ENCODE data around the gene ZC3H11A.
"Not testable (repeated sequence)": the region's sequence is repeated elsewhere in the genome, so short reads cannot be mapped to it uniquely, and the experiment has no call there.

ZC3H11A gene

DNA sequence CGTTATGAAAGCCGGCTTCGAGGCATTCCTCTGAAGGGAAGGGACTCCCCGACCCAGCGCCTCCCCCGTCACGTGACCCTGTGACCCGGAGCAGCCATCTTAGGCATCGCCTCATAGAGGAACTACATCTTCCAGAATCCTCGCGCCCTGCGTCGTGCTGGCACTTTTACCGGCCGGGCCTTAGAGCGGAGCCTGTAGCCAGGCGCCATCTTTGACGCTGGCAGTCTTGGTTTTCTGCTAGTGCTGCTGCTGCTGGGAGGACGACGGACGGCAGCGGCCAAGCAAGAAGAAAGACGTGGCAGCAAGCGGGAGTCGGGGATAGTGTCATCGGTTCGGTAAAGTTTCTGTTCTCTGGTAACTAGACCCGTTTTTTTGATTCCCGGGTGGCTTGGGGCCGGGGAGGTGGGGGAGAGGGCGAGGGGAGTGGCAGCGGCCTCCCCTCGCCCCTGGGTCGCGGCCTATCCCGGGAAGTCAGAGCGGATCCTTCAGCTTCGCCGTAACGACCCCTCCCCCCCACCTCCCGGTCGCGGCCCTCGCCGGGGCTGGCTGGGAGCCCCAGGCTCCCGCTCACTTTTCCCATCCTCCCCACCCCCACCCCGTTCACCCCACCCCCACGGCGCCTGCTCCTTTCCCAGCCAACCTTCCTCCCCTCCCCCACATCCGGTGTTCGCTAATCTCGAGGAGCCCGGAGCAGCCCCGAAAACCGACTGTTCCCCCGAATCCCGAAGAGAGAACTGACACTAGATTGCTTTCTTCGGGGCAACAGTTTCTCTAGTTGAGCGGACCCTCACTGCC, at the start of gene ZC3H11A, which contains the start of gene ZBED6:
ZC3H11A (plus strand) TSS at position 183 of the 795 bp plus-strand sequence. CDS start 21,448 bp downstream, outside the sequence.
ZBED6 (plus strand) TSS at position 183 of the 795 bp plus-strand sequence. CDS start 1,900 bp downstream, outside the sequence.
- DNase-seq (ENCODE audit: low read depth), result peak; percentile 96

DNA sequence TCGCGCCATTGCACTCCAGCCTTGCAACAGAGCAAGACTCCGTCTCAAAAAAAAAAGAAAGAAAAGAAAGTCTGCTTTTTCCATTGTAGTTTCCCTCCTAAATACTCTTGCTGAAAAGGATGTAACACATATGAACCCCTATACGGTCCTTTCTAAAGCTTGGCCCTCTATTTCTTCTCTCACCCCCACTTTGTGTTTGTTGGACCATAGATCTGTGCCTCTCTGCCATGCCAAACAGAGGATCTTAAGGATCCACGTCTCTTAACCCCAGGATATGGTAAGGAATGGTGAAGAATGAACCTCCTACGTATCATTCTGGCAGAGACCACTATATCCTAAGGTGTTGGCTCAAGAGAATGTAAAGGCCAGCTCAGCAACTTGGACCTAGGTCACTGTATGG, 49.1 kb upstream of the ZC3H11A start:
- no peak for DNase-seq (ENCODE audit: low read depth)

DNA sequence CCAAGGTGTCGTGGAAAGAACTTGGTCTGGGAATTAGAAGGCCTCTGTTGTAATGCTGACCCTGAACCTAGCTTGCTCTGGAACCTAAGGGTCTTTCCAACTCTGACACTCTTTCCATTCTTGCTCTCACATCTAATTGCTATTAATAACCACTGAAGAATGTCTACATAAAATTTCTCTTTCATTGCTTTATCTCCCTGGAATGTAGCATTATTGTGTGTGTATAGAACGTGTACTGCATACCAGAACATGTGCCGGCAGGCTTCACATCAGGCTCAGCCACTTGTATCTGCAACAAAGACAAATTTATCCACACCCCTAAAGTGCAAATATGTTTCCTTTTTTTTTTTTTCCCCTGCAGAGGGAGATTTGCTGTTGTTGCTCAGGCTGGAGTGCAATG, 44.4 kb upstream of the ZC3H11A start:
- DNase-seq (ENCODE audit: low read depth), result no peak

DNA sequence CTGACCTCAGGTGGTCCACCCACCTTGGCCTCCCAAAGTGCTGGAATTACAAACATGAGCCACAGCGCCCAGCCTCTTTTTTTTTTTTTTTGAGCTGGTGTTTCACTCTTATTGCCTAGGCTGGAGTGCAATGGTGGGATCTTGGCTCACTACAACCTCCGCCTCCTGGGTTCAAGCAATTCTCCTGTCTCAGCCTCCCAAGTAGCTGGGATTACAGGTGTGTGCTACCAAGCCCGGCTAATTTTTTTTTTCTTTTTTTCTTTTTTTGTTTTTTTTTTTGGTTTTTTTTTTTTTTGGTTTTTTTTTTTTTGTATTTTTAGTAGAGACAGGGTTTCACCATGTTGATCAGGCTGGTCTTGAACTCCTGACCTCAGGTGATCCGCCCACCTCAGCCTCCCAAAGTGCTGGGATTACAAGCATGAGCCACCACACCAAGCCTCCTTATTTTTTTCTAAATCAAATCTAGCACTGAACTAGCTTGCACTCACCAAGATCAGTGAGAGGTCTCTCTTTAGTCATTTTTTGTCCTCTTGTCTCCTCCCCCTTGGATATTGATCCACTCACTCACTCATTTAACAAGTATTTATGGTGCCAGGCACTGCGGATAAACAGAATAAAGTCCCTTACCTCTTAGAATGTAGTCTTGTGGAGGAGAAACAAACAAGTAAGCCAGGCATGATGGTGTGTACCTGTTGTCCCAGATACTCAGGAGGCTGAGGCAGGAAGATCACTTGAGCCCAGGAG, 43.6 kb upstream of the ZC3H11A start:
- DNase-seq (ENCODE audit: low read depth), result not testable (repeated sequence)

DNA sequence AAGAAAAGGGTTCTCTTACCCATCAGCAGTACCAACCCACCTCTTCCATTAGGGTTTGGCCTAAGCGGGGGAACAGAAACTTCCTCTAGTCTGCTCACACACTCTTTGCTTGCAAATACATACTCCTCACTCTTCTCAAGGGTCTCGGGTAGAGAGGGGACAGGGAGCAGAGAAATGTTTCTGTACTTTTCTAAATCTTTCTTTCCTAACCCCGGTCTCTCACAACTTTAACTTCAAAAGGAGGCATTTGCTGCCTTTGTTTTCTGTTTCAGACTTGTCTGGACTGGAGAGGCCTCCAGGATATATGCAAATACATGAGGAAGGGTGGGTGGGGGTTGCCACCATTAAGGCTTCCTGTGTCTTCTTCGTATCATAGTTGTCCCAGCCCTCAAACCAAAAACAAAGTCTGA, 41.0 kb upstream of the ZC3H11A start:
- DNase-seq (ENCODE audit: low read depth), result no peak

DNA sequence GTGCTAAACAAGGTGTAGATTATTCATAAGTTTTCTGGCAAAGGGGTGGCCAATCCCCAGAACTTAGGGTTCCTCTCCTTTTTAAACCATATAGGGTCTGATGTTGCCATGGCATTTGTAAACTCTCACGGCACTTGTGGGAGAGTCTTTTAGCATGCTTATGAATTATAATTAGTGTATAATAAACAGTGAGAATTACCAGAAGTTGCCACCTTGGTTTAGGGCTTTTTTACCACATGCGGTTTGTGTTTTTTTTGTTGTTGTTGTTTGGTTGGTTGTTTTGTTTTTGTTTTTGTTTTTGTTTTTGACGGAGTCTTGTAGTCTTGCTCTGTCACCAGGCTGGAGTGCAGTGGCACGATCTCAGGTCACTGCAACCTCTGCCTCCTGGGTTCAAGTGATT, 39.4 kb upstream of the ZC3H11A start:
- DNase-seq (ENCODE audit: low read depth), result no peak

DNA sequence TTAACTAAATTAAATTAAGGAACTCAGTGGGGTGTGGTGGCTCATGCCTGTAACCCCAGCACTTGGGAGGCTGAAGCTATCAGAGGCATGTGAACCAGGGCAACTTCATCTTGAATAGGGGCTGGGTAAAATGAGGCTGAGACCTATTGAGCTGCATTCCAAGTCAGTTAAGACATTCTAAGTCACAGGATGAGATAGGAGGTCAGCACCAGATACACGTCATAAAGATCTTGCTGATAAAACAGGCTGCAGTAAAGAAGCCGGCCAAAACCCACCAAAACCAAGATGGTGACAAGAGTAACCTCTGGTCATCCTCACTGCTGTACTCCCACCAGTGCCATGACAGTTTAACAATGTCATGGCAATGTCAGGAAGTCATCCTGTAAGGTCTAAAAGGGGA, 36.7 kb upstream of the ZC3H11A start:
- DNase-seq (ENCODE audit: low read depth), result not testable (repeated sequence)

DNA sequence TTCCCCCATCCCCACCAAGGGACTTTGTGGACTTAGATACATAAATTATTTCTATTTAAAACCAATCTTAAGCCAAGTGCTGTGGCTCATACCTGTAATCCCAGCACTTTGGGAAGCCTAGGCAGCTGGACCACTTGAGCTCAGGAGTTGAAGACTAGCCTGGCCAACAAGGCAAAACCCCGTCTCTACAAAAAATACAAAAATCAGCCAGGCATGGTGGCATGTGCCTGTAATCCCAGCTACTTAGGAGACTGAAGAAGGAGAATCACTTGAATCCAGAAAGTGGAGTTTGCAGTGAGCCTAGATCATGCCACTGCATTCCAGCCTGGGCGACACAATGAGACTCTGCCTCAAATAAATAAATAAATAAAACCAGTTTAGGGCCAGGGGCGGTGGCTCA, 34.9 kb upstream of the ZC3H11A start:
- DNase-seq (ENCODE audit: low read depth), result no peak

DNA sequence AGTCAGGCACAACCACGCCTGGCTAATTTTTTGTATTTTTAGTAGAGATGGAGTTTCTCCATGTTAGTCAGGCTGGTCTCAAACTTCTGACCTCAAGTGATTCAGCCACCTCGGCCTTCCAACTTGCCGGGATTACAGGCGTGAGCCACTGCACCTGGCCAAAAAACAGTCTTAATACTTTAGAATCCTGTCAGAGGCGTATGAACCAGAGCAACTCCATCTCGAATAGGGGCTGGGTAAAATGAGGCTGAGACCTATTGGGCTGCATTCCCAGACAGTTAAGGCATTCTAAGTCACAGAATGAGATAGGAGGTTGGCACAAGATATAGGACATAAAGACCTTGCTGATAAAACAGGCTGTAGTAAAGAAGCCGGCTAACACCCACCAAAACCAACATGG, 33.5 kb upstream of the ZC3H11A start:
- DNase-seq (ENCODE audit: low read depth), result not testable (repeated sequence)

DNA sequence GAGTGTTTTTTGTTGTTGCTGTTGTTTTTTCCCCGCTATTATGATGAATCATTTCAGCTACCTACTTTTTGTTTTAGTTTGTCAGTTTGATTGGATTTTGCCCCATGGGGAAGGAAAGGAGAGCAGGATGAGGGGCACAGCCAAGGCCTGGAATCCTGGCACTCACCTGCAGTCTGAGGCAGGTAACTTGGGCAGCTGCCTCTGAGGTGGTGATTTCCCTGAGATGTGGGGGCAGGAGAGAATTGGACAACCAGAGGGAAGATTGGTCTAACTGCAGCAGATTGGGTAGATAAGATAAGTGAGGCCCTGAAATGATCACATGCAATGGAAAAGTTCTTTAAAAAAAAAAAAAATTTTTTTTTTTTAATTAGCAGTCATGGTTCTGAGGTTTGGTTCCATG, 31.9 kb upstream of the ZC3H11A start:
- no peak for DNase-seq (ENCODE audit: low read depth)

DNA sequence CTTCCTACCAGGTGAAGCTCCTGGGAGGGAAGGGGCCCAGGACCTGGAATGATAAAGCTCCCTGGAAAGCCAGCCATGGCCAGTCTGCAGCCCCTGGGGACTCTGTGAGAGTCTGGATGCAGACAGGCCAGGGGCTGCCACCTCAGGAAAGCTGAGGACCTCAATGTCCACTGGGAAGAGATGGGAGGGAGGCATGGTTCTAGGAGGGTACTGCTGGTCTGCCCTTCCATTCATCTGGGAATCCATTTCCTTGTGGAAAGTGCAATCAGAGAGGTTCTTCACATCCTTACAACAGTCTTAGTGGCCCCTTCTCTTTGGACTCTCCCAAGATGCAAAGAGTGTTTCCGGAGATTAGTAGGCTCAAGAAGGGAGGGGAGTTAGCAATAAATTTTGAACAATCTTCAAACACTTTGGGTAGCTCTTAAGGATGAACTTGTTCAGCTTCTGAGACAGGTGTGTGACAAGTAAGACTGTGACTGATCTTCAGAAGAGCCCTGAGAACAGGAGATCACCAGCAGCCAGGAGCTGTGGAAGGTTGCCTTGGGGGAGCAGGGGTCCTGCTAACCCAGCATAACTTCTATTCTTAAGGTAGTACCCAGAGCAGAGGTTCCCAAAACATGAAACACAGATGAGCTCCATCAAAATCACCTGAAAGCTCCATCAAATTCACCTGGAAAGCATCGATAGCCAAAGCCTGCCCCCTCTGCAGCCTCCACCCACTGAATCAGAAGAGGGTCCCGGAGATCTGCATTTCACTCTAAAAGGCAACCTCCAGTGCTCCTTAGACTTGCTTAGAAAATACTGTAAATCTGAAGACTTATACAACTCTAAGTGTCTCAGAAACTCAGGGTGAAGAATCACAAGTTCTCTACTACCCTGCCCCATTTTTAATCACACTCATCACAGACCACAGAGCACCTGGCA, 31.1 kb upstream of the ZC3H11A start:
- DNase-seq (ENCODE audit: low read depth), result no peak

DNA sequence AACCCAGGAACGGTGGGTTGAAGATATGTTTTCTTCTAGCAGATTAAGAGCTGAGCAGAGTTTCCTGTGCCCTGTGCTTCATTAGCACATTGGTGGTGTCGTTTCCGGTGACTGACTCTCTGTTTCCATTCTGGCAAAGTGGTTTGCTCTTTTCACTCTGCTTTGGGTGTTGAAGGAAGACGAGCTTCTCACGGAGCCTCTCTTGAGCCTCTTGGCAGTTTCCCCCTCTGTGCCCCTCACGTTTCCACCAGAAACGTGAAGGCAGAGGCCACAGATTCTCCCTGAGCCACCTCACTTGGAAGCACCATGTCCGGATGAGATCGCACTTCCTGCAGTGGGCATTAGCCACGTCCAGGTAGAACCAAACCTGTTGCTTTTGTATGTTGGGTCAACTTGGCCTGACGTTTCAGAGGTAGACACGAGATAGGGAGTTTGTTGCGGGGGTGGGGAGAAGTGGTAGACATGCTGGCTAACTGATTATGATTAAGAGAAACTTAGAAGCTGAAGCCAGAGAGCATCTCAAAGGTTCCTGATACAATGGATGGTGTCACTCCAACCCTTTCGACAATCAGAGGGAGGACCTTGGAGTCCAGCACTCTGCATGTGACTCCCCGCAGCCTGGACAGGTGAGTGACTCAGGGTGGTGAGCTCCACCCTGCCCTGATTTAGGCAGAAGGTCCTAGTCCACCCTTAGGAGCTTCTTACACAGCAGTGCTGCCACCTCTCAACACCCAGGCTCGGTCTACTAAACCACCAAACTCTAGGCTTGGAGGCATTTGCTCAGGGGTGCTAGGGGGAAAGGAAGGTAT, 30.2 kb upstream of the ZC3H11A start, which contains the start of gene LAX1:
LAX1 (plus strand) TSS at position 155 of the 809 bp plus-strand sequence; CDS start at position 538, 383 bp downstream.
- DNase-seq (ENCODE audit: low read depth), result peak; percentile 60

DNA sequence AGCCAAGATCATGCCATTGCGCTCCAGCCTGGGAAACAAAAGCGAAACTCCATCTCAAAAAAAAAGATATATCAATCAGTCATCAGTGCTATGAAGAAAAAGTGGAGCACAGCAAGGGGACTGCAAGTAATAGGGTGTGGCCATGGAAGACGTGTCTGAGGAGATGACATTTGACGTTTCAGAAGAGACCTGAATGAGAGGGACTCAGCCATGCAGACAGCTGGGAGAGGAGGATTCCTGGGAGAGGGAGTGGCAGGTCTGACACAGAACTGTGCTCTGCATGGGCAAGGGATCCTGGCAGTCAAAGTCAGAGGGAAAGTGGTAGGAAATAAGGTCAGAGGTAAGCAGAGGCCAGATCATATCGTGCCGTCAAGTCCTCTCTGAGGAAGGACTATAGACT, 27.2 kb upstream of the ZC3H11A start:
- no peak for DNase-seq (ENCODE audit: low read depth)

DNA sequence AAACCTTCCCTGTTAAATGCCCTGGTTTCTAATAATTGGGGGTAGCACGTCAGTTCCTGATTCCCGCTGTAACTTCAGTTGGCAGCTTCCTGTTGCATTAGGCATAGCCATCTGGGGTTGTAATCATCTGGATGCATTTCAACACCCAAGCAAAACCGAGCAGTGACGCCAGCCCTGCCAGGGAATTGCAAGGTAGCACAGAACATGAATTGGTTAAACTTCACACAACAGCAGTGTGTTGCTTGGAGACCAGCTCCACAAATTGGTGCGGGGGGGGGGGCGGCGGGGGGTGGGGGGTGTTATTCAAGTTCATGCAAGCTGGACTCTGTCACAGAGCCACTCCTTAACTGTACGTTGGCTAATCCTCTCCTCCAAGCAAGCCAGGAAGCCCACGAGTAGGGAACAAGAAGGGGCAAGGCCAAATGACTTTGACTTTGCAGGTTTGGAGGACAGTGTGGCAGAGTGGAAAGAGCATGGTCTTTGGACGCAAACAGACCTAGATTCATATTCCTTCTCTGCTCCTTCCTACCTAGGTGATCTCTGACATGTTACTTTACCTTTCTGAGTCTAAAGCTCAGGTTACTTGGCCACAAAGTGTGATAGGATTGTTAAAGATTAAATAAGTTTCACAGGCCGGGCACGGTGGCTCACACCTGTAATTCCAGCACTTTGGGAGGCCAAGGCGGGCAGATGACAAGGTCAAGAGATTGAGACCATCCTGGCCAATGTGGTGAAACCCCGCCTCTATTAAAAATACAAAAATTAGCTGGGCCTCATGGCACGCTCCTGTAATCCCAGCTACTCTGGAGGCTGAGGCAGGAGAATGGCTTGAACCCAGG, 25.7 kb upstream of the ZC3H11A start:
- DNase-seq (ENCODE audit: low read depth), result no peak

DNA sequence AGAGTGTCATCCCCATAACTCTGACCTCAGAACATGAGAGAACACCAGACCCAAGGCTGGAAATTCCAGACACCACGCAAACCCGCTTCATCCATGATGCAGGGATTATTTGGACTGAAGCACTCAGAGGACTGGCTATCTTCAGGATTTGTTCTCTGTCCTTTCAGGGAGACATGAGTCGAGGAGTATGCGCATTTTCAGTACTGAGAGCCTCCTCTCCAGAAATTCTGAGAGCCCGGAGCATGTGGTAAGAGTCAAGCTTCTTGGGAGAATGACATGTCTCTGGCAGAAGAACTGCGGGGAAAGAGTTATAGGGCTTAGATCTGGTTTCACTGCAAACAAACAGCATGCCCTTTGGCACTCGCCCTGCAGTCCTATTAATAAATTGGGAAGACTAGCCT, 23.5 kb upstream of the ZC3H11A start:
- no peak for DNase-seq (ENCODE audit: low read depth)

DNA sequence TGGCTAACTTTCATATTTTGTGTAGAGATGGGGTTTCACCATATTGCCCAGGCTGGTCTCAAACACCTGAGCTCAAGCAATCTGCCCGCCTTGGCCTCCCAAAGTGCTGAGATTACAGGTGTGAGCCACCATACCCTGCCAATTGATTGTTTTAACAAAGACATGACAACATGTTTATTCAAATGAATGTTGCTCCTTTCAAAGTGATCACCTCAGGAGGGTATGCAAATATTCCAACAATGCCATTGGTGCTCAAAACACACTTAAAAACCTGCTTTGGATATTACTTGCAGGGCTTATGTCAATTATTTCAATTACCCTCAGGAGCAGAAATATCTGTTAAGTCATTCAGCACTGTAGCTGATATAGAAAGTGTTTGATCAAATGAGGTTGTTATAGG, 22.6 kb upstream of the ZC3H11A start:
- DNase-seq (ENCODE audit: low read depth), result no peak

DNA sequence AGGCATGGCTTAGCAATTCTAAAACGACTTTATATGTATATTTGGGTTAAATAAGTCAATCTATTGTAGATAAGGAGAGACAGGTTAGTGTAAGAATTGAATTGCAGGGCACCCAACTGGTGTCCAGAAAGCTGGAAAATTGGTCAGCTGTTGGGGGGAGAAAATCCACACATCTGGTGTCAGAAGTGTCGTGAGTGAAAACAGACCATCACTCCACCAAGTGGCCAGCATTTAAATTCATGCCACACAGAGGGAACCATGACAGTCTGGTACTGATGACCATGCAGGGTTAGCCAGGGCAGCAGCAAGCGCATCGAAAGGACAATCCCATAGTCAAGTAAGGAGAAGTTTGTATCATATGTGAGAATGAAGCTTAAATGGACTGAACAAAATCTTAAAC, 18.8 kb upstream of the ZC3H11A start:
- DNase-seq (ENCODE audit: low read depth), result no peak

DNA sequence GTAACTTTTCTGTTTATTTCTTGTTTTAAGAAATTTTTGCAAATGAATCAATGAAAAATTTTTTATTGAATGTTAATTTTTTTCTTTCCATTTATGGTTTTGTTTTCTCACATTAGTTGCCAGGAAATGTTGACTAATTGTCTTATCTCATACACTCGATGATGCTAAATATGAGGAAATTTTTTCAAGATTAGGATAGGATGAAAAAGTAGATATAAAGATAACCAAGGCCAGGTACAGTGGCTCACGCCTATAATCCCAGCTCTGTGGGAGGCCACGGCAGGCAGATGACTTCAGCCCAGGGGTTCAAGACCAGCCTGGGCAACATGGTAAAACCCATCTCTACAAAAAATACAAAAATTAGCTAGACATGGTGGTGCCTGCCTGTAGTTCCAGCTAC, 17.8 kb upstream of the ZC3H11A start:
- no peak for DNase-seq (ENCODE audit: low read depth)

DNA sequence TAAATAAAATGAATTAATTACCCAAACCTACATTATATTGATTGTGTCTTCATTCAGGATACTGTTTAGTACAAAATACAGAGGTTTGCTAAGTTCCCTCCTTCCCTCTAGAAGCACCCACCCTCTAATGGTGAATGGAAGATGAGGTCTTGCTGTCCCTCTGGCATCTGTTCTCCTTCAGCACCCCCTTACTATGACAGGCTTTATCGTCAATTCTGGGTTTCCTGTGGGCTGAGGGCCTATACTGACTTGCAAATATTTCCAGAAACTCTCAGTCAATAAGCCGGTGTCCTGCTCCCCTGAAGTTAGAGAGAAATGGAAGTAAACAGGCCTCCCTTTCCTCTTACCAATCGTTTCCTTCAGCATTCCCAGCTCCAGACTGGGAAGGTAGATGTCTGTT, 17.3 kb upstream of the ZC3H11A start:
- DNase-seq (ENCODE audit: low read depth), result no peak

DNA sequence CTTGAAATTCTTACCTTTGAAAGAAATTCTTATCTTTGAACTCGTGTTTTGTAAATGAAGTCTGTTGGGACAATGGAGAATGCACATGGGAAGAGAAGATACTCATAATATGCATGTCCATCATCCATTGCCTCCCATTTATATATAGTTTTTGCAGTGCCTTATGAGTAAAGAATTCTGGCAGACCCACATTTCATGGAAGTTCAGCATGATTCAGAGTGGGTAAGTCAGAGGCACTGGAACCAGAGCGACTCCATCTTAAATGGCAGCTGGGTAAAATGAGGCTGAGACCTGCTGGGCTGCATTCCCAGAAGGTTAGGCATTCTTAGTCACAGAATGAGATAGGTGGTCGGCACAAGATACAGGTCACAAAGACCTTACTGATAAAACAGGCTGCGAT, 16.6 kb upstream of the ZC3H11A start:
- no peak for DNase-seq (ENCODE audit: low read depth)
